K562 (cell line): ENCODE measurements around the gene NUAK2. TPM values are rescaled to one million over a fixed set of nuclear protein-coding genes. Genes with fewer than 3 reads are reported as not detected.

Experiments
- ARID4B ChIP-seq: sonication (generic); formaldehyde crosslinking; IDR thresholded peaks from 2 replicates; pipeline ENCODE4 v1.8.0; 2022; ENCODE audit warnings: mild to moderate bottlenecking, missing genetic modification reagents
- E2F4 ChIP-seq: sonication (generic); formaldehyde crosslinking; IDR thresholded peaks from 2 replicates; pipeline ENCODE4 v1.8.0; 2022; ENCODE audit warnings: mild to moderate bottlenecking, low read depth, missing genetic modification reagents
- ILK ChIP-seq: fragments of 450-650 bp; IDR thresholded peaks from 2 replicates; pipeline ENCODE4 v1.6.1; 2016; ENCODE audit warnings: missing genetic modification characterization, low read depth, mild to moderate bottlenecking, missing compliant biosample characterization, moderate library complexity, borderline replicate concordance
- MITF ChIP-seq: IDR thresholded peaks from 2 replicates; pipeline ENCODE4 v1.6.1; 2014; ENCODE audit warnings: antibody characterized with exemption
- PRPF4 ChIP-seq: fragments of 200-400 bp; formaldehyde crosslinking; IDR thresholded peaks from one replicate; pipeline ENCODE4 v1.6.1; 2017; ENCODE audit warnings: low read length, low read depth, mild to moderate bottlenecking; ENCODE audit not compliant: insufficient read depth, poor library complexity, severe bottlenecking
- RAD21 ChIP-seq, 2 experiments: fragments of 250-450 bp in 1 of 2; fragments of 450-650 bp in 1 of 2; sonication (Bioruptor Pico) in 1 of 2; formaldehyde crosslinking in 1 of 2; IDR thresholded peaks in 1 of 2; conservative IDR thresholded peaks in 1 of 2; 2 replicates each; pipeline versions ENCODE4 v1.4.0 to v1.8.0; 2020 to 2022; ENCODE audit warnings: mild to moderate bottlenecking in 2 of 2, moderate library complexity in 1 of 2
- SFPQ ChIP-seq: fragments of 200-400 bp; formaldehyde crosslinking; IDR thresholded peaks from 2 replicates; pipeline ENCODE4 v1.6.1; 2017; ENCODE audit warnings: mild to moderate bottlenecking, low read depth, low read length, moderate library complexity
- ZFP1 ChIP-seq: fragments of 450-650 bp; formaldehyde crosslinking; IDR thresholded peaks from 2 replicates; pipeline ENCODE4 v1.4.0; 2020; ENCODE audit warnings: mild to moderate bottlenecking, mixed read lengths
- ZFP36 ChIP-seq: fragments of 150-350 bp; IDR thresholded peaks from 2 replicates; pipeline ENCODE4 v1.6.1; 2018; ENCODE audit warnings: low read length, low read depth; ENCODE audit not compliant: partially characterized antibody
- ZFPM2 ChIP-seq: fragments of 250-450 bp; sonication (Bioruptor Pico); IDR thresholded peaks from 2 replicates; pipeline ENCODE4 v1.5.1; 2022; ENCODE audit warnings: mild to moderate bottlenecking
- ZNF174 ChIP-seq: fragments of 250-450 bp; sonication (Bioruptor Pico); IDR thresholded peaks from 2 replicates; pipeline ENCODE4 v1.4.0; 2020; ENCODE audit warnings: mild to moderate bottlenecking
- ZNF583 ChIP-seq: fragments of 250-450 bp; sonication (Bioruptor Pico); IDR thresholded peaks from 2 replicates; pipeline ENCODE4 v1.4.0; 2020
- ZNF584 ChIP-seq: fragments of 200-800 bp; sonication (Bioruptor generic); IDR thresholded peaks from 2 replicates; pipeline ENCODE4 v1.6.1; 2016; ENCODE audit warnings: low read depth, mild to moderate bottlenecking, missing genetic modification characterization, missing compliant biosample characterization
- polyA plus RNA-seq, 8 experiments: library from polyadenylated mRNA; depleted of rRNA in 4 of 8; stranded (reverse) in 5 of 8; unstranded in 3 of 8; fragments of >200 nt; fragmentation: Nextera tagmentation in 2 of 8; fragmentation: Illumina TruSeq in 1 of 8; extraction: Ambion mirVana in 2 of 8; extraction: Trizol in 1 of 8; gene quantifications; 2 replicates each; pipeline versions ENCODE4 v1.2.1 to v1.2.3, GENCODE V29; 2011 to 2014; ENCODE audit warnings: inconsistent platforms in 1 of 8, missing spikeins in 1 of 8
- total RNA-seq, 7 experiments: library from RNA; depleted of rRNA in 6 of 7; stranded (reverse); fragments of >200 nt in 6 of 7; fragmentation: Illumina TruSeq in 2 of 7; extraction: Trizol in 2 of 7; gene quantifications; 2 replicates each; pipeline versions ENCODE4 v1.2.1 to v1.2.3, GENCODE V29; 2011 to 2021; ENCODE audit warnings: low replicate concordance in 1 of 7
- TF ChIP-seq, protein P1 (sequence below), 2 experiments: IDR thresholded peaks; 2 replicates each; pipeline ENCODE4 v1.6.1; 2011; ENCODE audit warnings: borderline replicate concordance in 1 of 2, control low read depth in 1 of 2, low read depth in 1 of 2, low read length in 1 of 2, mild to moderate bottlenecking in 1 of 2, mixed read lengths in 1 of 2, moderate library complexity in 1 of 2; ENCODE audit not compliant: insufficient read depth in 1 of 2, insufficient read length in 1 of 2, poor library complexity in 1 of 2, severe bottlenecking in 1 of 2; ENCODE audit errors: extremely low read depth in 1 of 2

The NUAK2 gene
- total and polyA plus RNA-seq, 9 of the 15 experiments (the other 6 are each of a cell fraction or from before 2014, with no cell fraction given) = 0.04 to 0.44 (median 0.14) TPM

- peak; percentile 54; the same call in 1 of the 2 replicates for TF ChIP-seq ARID4B (CRISPR knock-in tag)
- no peak for TF ChIP-seq ZFPM2 (CRISPR knock-in tag)
- TF ChIP-seq SFPQ = no peak
- peak; percentile 99 to 100 for TF ChIP-seq RAD21 (CRISPR knock-in tag; conservative IDR thresholded peaks at IDR 0.05 in 1 of 2, IDR thresholded peaks at IDR 0.05 in 1 of 2)
- peak; percentile 74; the same call in 1 of the 2 replicates for TF ChIP-seq ZNF583 (CRISPR knock-in tag)
- peak; percentile 33 for TF ChIP-seq ZFP36
- TF ChIP-seq ILK (tag) = no peak
- no peak for TF ChIP-seq ZNF174
- TF ChIP-seq MITF = no peak
- 0 out of 2 replicates have a peak, but pooled peaks have one; percentile 4 for TF ChIP-seq ZFP1 (CRISPR knock-in tag)
- TF ChIP-seq E2F4 (CRISPR knock-in tag) = no peak
- TF ChIP-seq ZNF584 = 0 out of 2 replicates have a peak, but pooled peaks have one; percentile 30
- no peak for TF ChIP-seq PRPF4
- TF ChIP-seq, protein P1, sequence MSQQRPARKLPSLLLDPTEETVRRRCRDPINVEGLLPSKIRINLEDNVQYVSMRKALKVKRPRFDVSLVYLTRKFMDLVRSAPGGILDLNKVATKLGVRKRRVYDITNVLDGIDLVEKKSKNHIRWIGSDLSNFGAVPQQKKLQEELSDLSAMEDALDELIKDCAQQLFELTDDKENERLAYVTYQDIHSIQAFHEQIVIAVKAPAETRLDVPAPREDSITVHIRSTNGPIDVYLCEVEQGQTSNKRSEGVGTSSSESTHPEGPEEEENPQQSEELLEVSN (IDR thresholded peaks at IDR 0.05; ENCODE audit: borderline replicate concordance in 1 of 2, extremely low read depth in 1 of 2, insufficient read depth in 1 of 2, insufficient read length in 1 of 2, low read depth in 1 of 2, low read length in 1 of 2, poor library complexity in 1 of 2, severe bottlenecking in 1 of 2) = peak; percentile 10 to 39
Observed at GRCh38 chr1:205255941-205256780, 65.4 kb downstream of the NUAK2 start (continued).
